Activated CD4-positive, alpha-beta memory T cell treated with anti-CD3 and anti-CD28 coated beads, Interleukin-2, amount 10 ng/mL, durations not matched to agents 7 days and 5 days (primary cell): ENCODE data around the gene RALGAPA2. TPM values are rescaled to one million over a fixed set of nuclear protein-coding genes. Genes with fewer than 3 reads are reported as not detected.

Experiments used
- CTCF ChIA-PET: fragments of 350-600 bp; sonication (Branson Sonifier 250); formaldehyde crosslinking; loops from one replicate; lab custom pipeline; 2021; ENCODE audit warnings: antibody characterized with exemption, inconsistent platforms; lab: Charles Lee
- POLR2A ChIA-PET: fragments of 350-600 bp; sonication (Branson Sonifier 250); formaldehyde crosslinking; loops from one replicate; lab custom pipeline; 2021; ENCODE audit warnings: antibody characterized with exemption; lab: Charles Lee
- DNase-seq: peaks from one replicate; pipeline ENCODE4 v3.0.0-alpha.2; 2020
- H3K27ac Mint-ChIP-seq: one replicate; pipeline ENCODE4 v1.8.0; 2021; ENCODE audit warnings: mild to moderate bottlenecking, mixed read lengths
- H3K27me3 Mint-ChIP-seq: one replicate; pipeline ENCODE4 v1.8.0; 2021; ENCODE audit warnings: mixed read lengths
- H3K36me3 Mint-ChIP-seq: one replicate; pipeline ENCODE4 v1.8.0; 2021; ENCODE audit warnings: low read depth, mixed read lengths
- H3K4me1 Mint-ChIP-seq: one replicate; pipeline ENCODE4 v1.8.0; 2021; ENCODE audit warnings: mixed read lengths
- H3K4me3 Mint-ChIP-seq: one replicate; pipeline ENCODE4 v1.8.0; 2021; ENCODE audit warnings: mild to moderate bottlenecking, mixed read lengths
- H3K9me3 Mint-ChIP-seq: one replicate; pipeline ENCODE4 v1.8.0; 2021; ENCODE audit warnings: mixed read lengths
- total RNA-seq, 2 experiments: library from RNA; stranded (reverse); gene quantifications; one replicate each; pipeline ENCODE4 v1.2.3, GENCODE V29; 2021

The RALGAPA2 gene
- total RNA-seq, 2 experiments from 2014 or later = 16.5 to 20.6 TPM

GRCh38 chr20:20423117-20423516 is 289.3 kb downstream of the RALGAPA2 start:
- Mint-ChIP-seq H3K4me3 (no peak overlapping the region), H3K27ac (no peak overlapping the region), H3K9me3 (no peaks in the 10 kb centered on the region), H3K27me3 (no peaks in the 10 kb centered on the region), H3K4me1 (peaks cover 6% of the 10 kb centered on the region), H3K36me3 (no peaks in the 10 kb centered on the region)
- ChIA-PET POLR2A (no interaction called here), CTCF (no interaction called here)
- no peak for DNase-seq

DNA sequence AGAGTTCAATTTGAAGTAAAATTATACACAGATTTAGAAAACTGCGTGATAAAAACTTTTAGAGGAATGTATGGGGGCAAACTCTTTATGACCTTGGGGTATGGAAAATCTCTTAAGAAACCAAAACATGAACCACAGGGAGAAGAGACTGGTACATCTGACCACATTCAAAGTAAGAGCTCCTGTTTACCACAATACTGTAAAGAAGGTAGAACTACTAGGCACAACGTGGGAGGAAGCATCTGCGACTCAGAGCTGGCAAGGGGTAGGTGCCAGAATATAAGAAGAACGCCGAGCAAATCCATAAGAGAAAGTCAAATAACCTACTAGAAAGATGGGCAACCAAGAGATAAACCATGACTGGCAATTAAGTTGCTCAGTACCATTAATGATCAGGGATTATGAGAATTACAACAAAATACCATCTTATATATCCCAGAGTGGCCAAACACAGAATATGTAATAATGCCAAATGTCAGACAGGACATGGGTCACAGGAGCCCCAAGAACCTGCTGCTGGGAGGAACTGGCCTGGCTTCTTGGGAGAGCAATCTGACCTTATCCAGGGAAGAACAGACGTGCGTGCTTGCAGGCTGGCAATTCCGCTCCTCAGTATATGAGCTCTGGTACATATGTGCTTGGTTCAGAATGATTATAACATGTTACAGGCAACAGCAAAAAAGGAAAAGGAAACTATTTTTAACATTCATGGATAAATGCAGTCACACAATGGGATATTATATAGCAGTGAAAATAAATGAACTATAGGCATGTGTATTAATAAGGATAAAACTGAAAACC is 294.4 kb downstream of the RALGAPA2 start:
- H3K36me3 Mint-ChIP-seq = no peaks in the 10 kb centered on the region
- ChIA-PET CTCF (no interaction called here), POLR2A (no interaction called here)
- no peaks in the 10 kb centered on the region for H3K4me1 Mint-ChIP-seq
- H3K27me3 Mint-ChIP-seq = no peaks in the 10 kb centered on the region
- H3K27ac Mint-ChIP-seq = no peak overlapping the region
- no peaks in the 10 kb centered on the region for H3K9me3 Mint-ChIP-seq
- H3K4me3 Mint-ChIP-seq = no peak overlapping the region
- DNase-seq = no peak

- Mint-ChIP-seq H3K4me1 (peaks cover 2% of the 10 kb centered on the region), H3K36me3 (no peaks in the 10 kb centered on the region), H3K4me3 (no peak overlapping the region), H3K27me3 (no peaks in the 10 kb centered on the region), H3K27ac (no peak overlapping the region), H3K9me3 (no peaks in the 10 kb centered on the region)
- CTCF ChIA-PET = no interaction called here
- POLR2A ChIA-PET = no interaction called here
- DNase-seq = no peak
Measured at GRCh38 chr20:20415321-20415720, 297.1 kb downstream of the RALGAPA2 start.

- Mint-ChIP-seq H3K9me3 (no peaks in the 10 kb centered on the region), H3K27ac (no peak overlapping the region), H3K4me3 (no peak overlapping the region), H3K27me3 (no peaks in the 10 kb centered on the region), H3K4me1 (peaks cover 2% of the 10 kb centered on the region), H3K36me3 (no peaks in the 10 kb centered on the region)
- POLR2A ChIA-PET = no interaction called here
- CTCF ChIA-PET = no interaction called here
- no peak for DNase-seq
Measured at GRCh38 chr20:20414640-20415220, 297.7 kb downstream of the RALGAPA2 start.

DNA sequence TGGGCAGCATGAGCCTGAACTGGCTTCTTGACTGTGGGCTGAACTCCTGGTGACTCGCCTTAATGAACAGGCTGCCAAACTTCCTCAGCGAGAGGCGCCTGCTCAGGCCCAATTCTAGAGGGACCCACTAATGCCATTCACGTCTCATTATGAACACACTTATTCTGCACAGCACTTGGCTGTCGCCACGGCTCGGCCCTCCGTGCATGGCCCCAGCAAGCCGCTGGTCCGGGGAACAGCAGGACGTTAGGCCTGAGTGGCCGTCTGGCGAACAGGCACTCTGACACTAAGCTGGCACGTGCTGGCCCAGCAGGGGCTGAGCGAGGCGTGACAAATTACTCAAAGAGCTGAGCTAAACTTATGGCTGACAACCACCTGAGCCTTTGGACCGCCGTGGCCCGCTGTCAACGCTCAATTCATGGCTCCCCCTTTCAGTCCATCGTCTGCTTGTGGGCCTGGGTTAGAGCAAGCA is 298.6 kb downstream of the RALGAPA2 start:
- Mint-ChIP-seq H3K27me3 (no peaks in the 10 kb centered on the region), H3K36me3 (no peaks in the 10 kb centered on the region), H3K4me3 (no peak overlapping the region), H3K4me1 (peaks cover 2% of the 10 kb centered on the region), H3K27ac (no peak overlapping the region), H3K9me3 (no peaks in the 10 kb centered on the region)
- DNase-seq = no peak
- ChIA-PET POLR2A (no interaction called here), CTCF (no interaction called here)

DNA sequence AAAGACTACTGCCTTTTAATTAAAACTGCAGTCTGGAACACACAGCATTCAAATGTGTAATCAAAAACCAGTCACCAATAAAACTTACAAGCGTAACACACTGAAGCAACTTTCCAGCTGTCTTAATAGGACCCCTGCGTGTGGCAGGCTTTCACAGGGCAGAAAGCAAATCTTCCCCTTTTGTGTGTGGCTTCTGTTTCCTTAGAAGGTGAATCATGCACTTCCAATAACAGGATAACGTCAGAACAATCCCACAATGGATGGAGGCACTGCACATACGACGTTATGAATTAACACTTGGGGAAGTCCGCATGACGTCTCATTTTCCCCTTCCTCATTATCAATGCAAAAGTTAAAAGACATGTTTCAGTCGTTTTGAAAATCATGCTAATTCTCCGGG is 299.7 kb downstream of the RALGAPA2 start:
- DNase-seq = no peak
- no peaks in the 10 kb centered on the region for H3K9me3 Mint-ChIP-seq
- H3K27me3 Mint-ChIP-seq = no peaks in the 10 kb centered on the region
- peaks cover 2% of the 10 kb centered on the region for H3K4me1 Mint-ChIP-seq
- no peak overlapping the region for H3K27ac Mint-ChIP-seq
- H3K36me3 Mint-ChIP-seq = no peaks in the 10 kb centered on the region
- ChIA-PET CTCF (no interaction called here), POLR2A (no interaction called here)
- no peak overlapping the region for H3K4me3 Mint-ChIP-seq

DNA sequence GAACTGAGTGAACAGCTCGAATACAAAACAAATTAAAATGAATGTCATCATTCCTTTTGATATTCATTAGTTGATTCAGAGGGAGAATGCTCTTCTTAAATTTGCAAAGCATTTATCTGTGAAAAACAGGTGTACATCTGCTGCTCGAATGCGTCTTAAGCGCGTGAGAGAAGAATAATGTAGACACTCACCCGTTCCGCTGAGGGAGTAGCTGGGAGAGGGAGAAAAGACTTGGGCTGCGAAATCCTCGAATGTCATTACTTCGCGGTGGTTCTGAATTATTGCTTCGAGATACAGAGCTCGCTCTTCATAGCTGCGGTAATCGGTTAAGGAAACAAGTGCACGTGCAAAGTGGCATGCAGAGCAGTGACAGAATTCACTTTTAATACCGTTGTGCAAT is 300.6 kb downstream of the RALGAPA2 start:
- no peak overlapping the region for H3K4me3 Mint-ChIP-seq
- H3K9me3 Mint-ChIP-seq = no peaks in the 10 kb centered on the region
- DNase-seq = no peak
- H3K27me3 Mint-ChIP-seq = no peaks in the 10 kb centered on the region
- ChIA-PET POLR2A (no interaction called here), CTCF (no interaction called here)
- no peak overlapping the region for H3K27ac Mint-ChIP-seq
- H3K4me1 Mint-ChIP-seq = peaks cover 2% of the 10 kb centered on the region
- H3K36me3 Mint-ChIP-seq = no peaks in the 10 kb centered on the region

GRCh38 chr20:20411402-20411801 is 301.0 kb downstream of the RALGAPA2 start:
- no peaks in the 10 kb centered on the region for H3K36me3 Mint-ChIP-seq
- DNase-seq = no peak
- no peak overlapping the region for H3K4me3 Mint-ChIP-seq
- CTCF ChIA-PET = no interaction called here
- POLR2A ChIA-PET = no interaction called here
- H3K27ac Mint-ChIP-seq = no peak overlapping the region
- H3K9me3 Mint-ChIP-seq = no peaks in the 10 kb centered on the region
- no peaks in the 10 kb centered on the region for H3K27me3 Mint-ChIP-seq
- peaks cover 2% of the 10 kb centered on the region for H3K4me1 Mint-ChIP-seq

DNA sequence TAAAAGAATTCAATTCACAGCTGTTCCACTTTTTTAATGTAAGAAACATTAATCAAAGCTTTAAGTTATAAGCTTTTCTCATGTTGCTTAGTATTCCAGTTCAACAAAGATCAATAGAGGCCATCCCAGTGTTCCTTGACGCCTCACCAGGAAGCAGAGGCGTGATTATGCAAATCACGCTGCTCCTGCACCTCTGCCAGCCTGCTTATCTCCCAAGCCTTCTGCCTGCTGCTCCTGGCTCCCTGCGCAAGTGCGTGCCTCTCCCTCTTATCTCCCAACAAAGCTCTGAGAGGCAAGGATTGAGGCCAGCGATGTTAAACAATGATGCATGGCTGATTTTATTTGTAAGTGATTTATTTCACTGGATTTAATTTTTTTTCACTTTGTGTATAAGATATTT is 301.8 kb downstream of the RALGAPA2 start:
- Mint-ChIP-seq H3K4me1 (peaks cover 2% of the 10 kb centered on the region), H3K4me3 (no peak overlapping the region), H3K27ac (no peak overlapping the region), H3K9me3 (no peaks in the 10 kb centered on the region), H3K27me3 (no peaks in the 10 kb centered on the region), H3K36me3 (no peaks in the 10 kb centered on the region)
- CTCF ChIA-PET = no interaction called here
- POLR2A ChIA-PET = no interaction called here
- no peak for DNase-seq

- Mint-ChIP-seq H3K4me3 (no peak overlapping the region), H3K4me1 (peaks cover 2% of the 10 kb centered on the region), H3K9me3 (no peaks in the 10 kb centered on the region), H3K27me3 (no peaks in the 10 kb centered on the region), H3K27ac (no peak overlapping the region), H3K36me3 (no peaks in the 10 kb centered on the region)
- POLR2A ChIA-PET = no interaction called here
- CTCF ChIA-PET = no interaction called here
- DNase-seq = no peak
Measured at GRCh38 chr20:20409331-20409730, 303.1 kb downstream of the RALGAPA2 start.

DNA sequence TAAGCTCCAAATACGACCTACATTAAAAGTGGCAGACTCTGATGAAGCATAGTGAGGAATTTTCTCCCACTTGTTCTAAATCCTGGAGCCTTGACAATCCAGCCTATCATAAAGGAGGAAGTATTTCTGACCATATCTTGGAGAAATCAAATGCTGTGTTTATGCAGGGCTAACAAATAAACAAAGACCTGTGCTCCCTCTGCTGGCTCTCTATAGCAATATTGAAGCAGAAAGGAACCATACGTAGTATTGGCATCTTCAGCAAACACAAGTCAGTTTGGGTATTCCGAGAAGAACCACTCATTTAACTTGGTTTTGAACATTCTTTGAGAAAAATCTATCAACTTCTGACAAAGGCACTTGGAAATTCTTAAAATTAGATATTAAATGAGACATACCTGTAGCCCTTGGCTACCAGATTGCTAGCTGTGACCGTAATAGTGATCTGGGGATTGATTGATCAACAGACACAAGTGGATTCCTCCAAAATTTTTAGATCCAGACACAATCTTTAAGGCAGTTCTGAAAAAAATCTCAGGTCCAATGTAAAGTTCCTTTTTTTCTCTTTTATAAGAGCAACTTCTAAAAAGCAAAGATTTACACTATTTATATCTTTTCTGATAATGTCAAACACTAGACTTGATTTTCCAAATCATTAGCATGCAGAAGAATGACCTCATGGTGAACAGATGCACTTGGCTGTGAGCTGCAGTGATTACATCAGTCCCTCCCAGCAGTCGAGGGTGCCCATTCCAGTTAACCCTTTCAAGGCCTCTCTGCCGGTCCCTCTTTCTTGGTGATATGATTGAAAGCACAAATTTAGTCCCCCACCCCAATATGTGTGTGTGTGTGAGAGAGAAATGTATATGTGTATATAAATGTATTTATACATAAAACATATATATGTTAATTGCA is 304.3 kb downstream of the RALGAPA2 start:
- no peaks in the 10 kb centered on the region for H3K9me3 Mint-ChIP-seq
- DNase-seq = no peak
- H3K27ac Mint-ChIP-seq = no peak overlapping the region
- ChIA-PET CTCF (no interaction called here), POLR2A (no interaction called here)
- no peak overlapping the region for H3K4me3 Mint-ChIP-seq
- no peaks in the 10 kb centered on the region for H3K36me3 Mint-ChIP-seq
- no peaks in the 10 kb centered on the region for H3K27me3 Mint-ChIP-seq
- peaks cover 2% of the 10 kb centered on the region for H3K4me1 Mint-ChIP-seq

DNA sequence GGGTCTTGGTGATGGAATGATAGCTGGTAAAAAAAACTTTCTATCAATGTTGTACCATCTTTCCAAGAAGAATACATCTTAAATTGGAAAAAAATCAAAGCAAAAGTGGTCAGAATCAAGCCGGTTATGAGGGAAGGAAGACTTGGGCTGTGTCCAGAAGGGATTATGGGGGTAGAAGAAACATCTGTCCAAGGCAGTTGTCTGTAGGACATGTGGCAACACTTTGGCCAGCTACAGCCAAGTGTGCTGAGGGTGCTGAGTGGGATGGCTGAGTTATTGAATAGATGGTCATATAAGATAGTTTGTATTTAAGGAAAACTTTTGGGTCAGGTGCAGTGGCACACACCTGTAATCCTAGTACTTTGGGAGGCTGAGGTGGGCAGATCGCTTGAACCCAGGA is 306.1 kb downstream of the RALGAPA2 start:
- DNase-seq = no peak
- Mint-ChIP-seq H3K9me3 (no peaks in the 10 kb centered on the region), H3K27ac (no peak overlapping the region), H3K27me3 (no peaks in the 10 kb centered on the region), H3K4me3 (no peak overlapping the region), H3K4me1 (no peaks in the 10 kb centered on the region), H3K36me3 (no peaks in the 10 kb centered on the region)
- ChIA-PET CTCF (no interaction called here), POLR2A (no interaction called here)

DNA sequence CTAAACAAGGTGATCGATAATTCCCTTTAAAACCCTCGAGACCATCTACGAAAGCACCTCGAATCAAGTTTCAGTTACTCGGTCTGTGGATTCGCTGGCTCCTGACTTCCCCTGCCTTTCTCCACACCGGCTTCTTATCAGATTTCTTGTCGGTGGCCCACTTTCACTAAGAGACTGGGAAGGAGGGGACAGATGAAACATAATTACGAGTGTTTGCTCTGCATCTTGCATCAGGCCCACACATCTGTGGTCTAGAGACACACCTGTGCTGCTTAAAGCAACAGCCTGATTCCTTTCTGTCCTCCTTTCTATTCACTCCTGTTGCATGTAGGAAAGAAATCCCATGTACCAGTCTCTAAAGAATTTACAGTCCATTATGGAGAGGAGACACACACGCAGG is 306.8 kb downstream of the RALGAPA2 start:
- ChIA-PET CTCF (no interaction called here), POLR2A (no interaction called here)
- no peaks in the 10 kb centered on the region for H3K4me1 Mint-ChIP-seq
- no peaks in the 10 kb centered on the region for H3K27me3 Mint-ChIP-seq
- H3K27ac Mint-ChIP-seq = no peak overlapping the region
- H3K9me3 Mint-ChIP-seq = no peaks in the 10 kb centered on the region
- no peaks in the 10 kb centered on the region for H3K36me3 Mint-ChIP-seq
- H3K4me3 Mint-ChIP-seq = no peak overlapping the region
- no peak for DNase-seq
